GM21515 (cell line): ENCODE results near the gene LAMB1.

Experiments used
- ATAC-seq: cut with Tn5 transposase; IDR thresholded peaks from one replicate; pipeline ENCODE4 v1.9.1; 2021; ENCODE audit not compliant: unreplicated experiment

Gene LAMB1

DNA sequence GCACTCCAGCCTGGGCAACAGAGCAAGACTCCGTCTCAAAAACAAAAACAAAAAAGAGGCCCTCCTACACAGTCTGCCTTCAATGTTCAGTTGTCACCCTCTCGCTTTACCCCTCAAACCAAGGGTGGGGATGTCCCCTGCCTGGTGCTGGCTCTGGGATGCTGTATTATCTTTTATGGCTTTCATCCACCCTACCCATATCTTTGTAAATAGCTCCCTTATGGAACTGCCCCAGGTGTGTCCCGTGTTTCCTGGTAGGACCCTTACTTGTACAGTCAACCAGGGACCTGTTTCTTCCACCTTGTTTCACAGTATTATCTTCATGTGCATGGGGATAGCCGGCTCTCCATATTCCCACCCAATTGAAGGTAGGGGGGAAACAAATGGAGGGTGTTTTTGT, 15.7 kb upstream of the LAMB1 start:
- ATAC-seq = no peak

DNA sequence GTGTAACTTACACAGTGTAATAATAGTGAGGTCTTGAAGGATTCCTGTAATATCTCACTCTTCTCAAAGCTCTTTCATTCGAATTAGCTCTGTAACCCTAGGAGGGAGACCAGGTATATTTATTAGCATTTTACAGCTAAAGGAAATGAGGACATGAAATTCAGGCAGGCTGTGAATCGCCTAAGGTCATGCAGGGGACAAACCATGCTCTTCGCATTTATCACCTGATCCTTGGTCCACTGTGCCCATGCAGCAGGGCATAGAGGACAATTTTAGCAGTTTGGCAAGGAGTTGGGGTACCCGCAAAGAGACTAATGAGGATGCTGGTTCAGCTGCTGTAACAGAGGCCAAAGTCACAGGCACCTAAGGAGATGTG, 14.8 kb upstream of the LAMB1 start:
- no peak for ATAC-seq

DNA sequence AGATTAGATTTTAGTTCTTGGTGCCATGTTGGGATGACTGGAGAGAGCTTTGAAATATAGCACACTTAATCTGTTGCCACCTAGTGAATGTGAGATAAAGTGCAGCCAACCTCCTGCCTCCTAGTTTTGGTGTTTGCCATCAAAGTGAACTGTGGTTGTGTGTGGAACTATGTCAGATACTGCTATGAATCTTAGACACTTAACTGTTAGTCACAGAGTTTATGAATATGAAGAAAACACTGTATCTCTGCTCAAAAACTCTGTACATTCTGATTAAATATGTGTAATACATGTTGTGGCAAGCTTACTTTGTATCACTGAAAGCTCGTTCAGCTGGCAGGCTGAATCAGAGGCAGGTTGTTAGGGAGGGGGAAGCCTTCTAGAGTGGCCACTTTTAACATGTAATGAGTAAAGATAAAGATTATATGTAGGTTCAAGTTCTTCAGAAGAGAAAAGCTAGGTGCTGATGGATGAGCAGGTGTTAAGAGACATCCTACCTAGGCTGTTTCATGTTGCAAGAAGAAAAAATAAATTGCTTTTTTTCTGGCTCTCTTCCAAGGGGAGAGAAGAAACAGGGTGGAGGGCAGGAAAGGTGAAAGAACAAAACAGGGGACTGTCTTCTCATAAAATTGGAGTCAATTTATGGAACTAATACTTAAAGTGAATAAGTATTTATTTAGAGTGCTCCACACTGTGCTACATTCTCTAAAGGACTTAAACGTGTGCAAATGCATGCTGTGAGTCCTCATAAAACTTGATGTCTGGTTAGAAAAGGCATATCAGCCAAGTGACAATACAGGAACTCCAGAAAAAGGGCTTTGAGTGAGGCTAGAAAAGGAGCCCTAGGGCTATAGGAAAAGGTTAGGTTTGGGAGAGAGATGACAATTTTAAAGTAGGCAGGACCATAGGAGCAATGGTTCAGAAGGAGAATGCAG, 14.1 kb upstream of the LAMB1 start:
- ATAC-seq = no peak

DNA sequence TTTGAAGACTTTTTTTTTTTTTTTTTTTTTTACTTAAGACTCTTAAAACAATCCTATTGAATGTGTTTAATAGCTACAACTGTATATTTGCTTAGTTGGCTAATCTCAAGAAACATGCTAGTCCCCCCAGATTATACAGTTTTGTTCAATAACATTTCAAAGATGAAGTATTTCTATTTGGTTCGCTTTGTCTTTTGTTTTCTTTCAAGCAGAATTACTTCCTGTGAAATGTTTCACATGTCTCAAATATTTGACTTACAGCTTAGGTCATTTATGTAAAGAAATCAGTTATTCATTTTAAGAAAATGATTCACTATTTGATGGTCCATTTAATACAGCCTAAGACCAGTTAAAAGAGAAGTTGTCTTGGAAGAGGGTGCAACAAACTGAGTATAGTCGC, 12.8 kb upstream of the LAMB1 start:
- ATAC-seq = no peak

DNA sequence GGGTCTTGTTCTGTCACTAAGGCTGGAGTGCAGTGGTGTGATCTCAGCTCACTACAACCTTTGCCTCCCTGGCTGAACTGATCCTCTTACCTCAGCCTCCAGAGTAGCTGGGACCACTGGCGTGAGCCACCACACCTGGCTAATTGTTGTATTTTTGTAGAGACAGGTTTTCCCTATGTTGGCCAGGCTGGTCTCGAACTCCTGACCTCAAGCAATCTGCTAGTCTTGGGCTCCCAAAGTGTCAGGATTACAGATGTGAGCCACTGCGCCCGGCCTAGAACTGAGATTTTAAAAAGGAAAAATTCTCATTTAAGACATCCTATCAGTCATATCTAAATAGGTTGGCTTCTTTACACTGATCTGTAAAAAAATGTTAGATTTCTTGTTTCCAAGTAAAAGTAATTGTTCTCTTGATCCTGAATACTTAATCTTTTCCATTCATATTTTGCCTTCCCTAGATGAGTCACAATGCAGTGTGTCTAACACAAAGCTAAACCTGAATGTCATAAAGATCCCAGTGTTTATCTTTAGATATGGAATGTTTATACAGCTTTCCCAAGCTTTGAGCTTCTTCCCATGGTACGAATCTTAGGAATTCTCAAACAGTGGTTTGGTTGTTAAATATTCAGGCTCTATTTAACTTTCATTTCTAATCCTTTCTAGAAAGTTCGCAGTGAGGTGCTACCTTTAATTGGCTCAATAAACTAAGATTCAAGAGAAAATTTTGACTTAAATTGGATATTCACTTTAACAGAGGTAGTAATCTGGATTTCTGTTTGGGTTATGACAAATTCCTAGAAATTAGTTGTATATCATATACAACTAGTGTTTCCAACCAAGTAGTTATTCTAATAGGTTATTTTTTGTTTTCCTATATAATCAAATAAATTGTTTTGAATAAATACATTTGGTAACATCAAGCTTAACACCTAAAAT, 12.1 kb upstream of the LAMB1 start:
- no peak for ATAC-seq

DNA sequence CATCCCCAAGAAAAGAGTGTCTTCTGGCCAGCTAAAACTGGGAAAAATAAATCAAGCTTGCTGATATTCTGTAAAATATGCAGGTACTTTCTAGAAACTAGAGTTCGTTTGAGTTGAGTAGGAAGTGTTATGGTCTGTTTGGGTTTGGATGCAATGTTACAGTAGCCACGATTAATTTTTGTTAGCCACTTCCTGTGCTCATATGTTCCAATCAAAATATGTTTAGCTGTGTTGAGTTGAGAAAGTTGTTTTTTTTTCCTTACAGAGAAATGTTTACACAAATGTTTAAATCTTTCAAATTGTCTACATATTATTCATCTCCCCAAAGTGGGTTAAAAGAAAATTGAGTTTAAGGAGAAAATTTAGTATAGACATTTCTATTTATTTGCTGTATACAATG, 11.3 kb upstream of the LAMB1 start:
- ATAC-seq = no peak

DNA sequence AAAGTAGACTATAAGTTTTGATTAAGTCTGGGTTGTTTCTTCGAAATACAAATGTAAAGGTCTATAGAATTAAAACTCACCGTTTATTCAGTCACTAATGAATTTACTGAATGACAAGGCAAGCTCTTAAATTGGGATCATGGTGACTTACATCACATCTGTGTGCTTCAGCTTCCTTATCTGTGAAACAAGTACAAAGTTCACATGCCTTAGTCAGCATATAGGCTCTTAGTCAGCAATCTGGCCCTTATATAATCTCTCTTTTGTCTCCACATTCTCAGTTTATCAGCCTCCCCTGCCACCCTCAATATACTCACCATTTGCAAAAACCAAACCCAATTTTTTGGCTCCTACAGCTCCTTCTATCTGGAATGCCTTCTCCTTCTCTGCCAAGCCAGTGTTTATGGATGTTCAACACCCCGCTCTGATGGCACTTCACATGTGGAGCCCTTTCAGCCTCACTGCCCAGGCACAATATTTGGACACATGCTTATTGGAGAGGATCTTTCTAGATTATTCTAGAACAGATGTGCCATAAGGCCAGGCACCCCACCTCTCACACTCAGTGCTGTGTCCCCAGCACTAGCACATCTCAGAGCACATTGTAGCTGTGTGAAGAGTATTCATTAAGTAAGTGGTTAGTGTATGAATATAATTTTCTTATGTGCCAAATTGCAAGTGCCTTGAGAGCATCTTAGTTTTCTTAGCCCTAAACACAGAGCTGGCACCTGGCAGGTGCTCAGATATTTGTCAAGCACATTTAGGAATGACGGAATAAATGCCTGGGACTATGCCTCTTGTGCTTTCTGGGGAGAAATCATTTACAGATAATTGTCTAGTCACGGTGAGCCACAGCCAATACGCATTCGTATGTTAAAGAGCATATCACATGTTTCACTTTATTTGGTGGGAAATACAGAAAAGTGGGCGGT, 9.8 kb upstream of the LAMB1 start:
- ATAC-seq = no peak

DNA sequence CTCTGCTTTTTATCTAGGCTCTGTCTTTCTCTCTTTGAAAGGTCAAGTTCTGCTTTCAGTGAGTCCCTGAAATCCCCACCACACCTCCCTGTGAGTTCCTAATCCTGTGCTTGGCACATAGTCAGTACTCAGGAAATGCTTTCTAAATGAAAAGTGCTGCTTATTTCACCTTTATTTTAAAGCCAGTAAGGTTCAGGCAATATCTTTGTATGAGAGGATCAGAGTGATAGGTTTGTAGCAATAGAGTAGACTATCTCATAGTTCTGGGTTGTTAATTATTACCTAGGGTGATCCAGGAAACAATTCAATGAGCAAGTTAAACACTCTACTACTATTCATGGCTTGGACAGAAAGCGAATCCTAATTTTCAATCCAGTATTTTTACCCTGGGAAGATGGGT, 7.4 kb upstream of the LAMB1 start:
- no peak for ATAC-seq

DNA sequence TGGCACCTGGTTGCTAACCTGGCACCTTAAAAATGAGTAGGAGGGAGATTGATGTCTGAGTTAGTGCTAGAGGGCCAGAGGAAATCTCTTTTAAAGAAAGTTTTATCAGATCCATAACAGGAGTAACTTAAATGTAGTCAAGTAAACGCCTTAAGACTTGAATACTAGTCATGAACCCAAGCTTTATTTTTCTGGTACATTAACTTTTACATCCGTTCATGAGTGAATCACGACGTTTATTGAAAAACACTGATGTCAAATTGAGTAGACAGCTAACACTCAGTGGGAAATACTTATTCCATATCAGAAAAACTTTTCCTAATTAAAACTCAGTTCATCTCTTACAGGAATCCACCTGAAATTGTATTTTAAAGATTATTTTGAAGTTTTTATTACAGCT, 6.9 kb upstream of the LAMB1 start:
- no peak for ATAC-seq

DNA sequence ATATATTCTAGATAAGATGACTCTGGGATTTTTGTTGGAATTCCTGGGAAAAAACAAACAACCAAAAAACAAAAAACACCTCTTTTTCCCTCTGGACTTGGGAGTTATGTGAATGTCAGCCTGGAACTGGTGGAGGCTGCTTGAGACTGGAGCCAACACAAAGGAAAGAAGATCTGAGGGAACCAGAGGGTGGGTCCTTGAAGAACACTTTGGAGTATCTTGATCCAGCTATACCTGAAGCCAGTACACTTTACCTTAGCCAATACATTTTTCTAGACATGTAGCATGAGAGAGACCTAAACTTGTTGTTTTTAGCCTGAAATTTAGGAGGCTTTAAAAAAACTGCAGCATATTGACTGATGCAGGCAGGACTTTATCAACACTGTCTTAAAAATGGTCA, 5.9 kb upstream of the LAMB1 start:
- no peak for ATAC-seq

DNA sequence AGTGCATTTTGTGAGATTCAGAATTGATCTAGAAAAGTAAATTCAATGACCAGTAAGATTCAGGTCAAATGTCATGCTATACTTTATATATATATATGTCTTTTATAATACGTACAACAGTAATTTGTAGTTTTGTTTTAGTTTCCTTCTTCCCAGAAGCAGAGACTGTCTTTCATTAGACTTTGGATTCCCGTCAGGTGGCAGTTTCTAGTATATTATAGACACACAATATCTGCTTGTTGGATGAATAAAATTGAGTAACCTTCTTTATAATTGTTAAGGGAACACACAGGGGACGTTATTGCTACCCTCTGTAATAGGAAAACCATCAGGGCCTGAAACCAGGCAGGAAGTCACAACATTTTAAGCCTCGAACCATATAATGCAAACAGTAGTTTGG, 5.3 kb upstream of the LAMB1 start:
- no peak for ATAC-seq

DNA sequence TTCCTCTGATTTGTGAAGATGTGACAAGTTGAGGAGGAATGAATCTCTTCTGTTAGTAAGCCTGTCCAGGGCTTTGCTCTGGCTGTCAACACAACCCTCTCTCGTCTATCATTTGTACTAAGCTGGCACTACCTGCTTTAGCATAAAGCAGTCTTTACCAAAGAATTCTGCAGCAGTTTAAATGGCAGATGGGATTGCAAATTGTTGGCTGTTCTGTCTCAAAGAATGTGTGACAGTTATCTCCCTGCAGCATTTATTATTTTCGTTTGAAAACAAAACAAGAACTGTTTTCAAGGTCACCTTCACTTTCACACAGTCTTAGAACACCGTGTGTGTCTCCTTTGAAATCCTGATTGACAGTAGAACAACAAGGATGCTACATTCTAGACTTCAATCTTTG, 4.8 kb upstream of the LAMB1 start:
- ATAC-seq = no peak

DNA sequence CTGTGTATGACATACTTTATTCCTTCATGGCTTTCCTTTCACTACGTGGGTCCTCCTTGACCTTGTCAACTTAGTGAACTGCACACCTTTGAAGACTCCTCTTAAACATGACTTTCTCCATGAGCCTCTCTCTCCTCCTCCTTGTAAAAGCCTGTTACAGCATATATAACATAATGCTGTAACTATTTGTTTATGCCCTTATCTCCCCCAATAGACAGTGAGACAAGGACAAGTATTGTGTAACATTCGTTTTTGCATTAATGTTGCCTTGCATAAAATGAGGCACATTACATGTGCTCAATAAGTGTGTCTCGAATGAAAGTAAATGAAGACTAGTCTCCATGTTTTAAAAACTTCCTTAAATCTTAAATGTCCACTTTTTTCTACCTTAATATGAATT, 4.3 kb upstream of the LAMB1 start:
- no peak for ATAC-seq

DNA sequence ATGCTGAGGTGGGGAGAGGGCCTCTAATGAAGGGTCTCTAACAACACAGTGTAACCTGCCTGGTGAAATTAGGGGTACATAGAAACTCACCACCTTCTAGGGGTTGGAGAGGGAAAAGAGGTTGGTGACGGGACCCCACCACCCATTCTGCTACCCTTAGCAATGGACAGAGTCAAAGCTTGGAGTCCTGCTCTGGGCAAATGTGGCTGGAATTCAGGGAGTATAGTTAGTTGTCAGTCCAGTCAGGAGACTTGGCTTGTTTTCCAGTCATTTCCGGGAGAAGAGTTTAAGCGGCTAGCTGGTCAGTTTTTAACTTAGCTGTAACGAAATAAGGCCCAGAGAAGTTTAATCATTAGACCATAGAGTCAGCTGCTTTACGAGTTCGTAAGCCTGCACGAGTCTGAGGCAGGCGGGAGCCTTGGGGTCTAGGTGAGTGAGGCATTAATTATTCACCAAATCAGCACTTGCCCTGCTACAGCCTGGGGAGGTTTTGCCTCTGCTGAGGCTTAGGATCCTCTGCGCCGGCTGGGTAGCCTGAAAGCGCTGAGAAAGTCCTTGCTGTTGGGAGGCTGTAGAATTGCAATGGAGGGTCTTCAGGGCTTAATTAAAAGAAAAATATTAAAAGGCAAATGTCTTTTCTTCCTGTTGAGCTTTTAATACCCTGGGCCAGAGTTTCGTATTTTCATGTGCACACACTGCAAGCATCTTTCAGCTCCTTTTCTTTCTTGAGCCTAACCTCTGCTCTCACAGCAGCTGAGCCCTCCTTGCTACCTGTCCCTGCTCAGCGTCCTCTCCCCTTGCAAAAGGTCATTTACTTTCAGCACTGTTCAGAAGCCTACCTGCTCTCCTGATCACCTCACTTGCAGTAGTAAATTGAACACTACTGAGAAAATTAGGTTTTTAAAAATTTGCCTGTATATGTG, 1.5 kb upstream of the LAMB1 start:
- ATAC-seq = no peak

DNA sequence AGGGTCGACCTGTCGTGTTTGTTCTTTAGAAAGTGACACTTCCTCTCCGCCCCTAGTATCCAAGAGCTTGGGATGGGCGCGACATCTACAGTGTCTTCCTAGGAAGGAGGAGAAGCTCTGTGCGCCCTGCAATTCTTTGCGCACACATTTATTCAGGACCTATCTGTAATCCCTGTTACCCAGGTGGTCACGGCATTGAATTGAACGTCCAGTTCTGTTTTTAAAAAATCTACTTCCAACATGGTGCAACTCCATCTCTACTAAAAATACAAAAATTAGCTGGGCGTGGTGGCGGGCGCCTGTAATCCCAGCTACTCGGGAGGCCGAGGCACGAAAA, 606 bp upstream of the LAMB1 start:
- no peak for ATAC-seq

DNA sequence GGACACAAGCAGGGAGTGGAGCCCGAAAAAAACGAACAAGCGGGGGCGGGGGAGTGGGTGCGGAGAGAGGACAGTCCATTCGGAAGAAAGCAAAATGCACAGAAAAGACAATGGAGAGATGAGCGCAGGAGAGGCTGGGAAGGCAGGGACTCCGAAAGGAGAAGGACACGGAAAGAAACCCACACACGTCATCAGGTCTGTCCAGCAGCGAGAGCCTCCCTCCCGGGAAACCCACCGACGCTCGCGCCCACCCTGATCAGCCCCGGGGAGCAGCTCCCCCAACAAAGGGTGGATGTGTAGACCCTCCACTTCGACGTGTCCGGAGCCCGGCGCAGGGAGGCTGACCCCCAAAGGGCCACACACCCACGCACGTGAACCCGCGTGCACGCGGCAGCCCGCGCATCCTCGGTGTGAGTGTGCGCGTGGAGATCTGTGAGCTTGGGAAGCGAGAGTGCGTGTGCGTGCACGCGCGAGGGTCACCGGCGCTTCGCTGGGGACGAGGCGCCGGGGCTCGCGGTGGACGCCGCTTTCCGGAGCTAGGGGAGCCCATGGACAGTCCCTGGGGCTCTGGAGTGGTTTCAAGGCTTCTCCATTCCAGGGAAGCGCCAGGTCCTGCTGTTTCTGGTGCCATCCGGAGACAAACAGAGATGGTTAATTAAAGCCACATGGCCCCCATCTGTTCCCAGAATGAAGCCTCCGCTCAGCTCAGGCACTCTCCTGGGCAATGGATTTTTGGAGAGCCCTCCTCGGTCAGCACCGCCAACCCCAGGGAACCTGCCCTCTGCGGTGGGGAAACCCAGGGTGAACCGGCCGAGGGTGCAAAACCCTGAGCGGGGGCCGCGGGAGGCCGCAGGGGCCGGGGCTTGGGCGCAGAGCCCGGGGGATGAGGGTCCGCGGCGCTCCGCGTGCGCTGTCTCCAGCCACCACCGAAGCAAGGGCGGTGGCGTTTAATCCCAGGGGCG, 916 bp downstream of the LAMB1 start:
- ATAC-seq = no peak

DNA sequence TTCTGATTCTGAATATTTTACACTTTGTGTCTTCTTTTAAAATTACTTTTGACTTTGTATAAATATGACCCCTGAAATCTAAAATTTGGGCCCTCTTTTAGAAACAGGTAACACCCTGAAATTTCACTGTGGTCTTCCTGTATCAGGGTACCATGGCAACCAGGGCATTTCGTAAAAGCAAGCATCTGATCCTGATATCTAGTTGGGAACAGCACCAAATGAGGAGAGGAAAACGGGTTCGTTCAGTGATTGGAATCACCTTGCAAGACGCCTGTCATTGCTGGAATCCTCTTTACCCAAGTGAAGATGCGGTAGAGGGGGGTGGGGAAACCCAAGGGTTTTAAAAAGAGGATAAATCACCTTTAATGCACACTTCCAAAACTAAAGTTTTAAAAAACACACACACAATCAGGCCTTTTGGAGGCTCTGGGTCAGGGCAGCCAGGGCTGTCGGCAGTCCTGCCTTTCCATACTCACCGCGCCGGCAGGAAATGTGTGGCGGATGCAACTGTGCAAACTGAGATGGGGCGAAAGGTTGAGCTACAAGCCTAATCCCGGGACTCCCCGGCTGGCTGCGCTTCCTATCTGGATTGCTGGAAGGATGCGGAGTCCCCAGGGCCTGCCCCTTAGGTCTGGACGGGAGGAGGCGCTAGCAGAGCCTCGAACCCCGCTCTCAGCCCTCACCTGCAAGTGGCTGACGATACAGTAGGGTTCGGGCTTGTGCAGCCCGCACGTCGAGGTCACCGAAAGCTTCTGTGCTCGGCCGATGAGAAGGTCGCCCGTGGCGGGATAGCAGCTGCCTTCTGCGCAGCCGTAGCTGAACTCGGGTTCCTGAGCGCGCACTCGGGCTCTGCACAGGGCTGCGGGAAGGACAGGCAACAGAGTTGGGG, 1.8 kb downstream of the LAMB1 start:
- no peak for ATAC-seq
